ENCODE results near the gene ADAMTS14. TPM values are rescaled to one million over a fixed set of nuclear protein-coding genes. Genes with fewer than 3 reads are reported as not detected.

Gene ADAMTS14
- total RNA-seq, 2 experiments from 2014 or later = 0.03 TPM; not detected in 1

GRCh38 chr10:70752571-70752970 is 80.3 kb downstream of the ADAMTS14 start:
- TF ChIP-seq EZH2phosphoT487 (IDR thresholded peaks at IDR 0.05; ENCODE audit: borderline replicate concordance, low read depth, low read length) (no peak), CTCF (conservative IDR thresholded peaks at IDR 0.05; ENCODE audit: low read length) (no peak)
- ChIA-PET POLR2A (no interaction called here), CTCF (ENCODE audit: unreplicated experiment) (no interaction called here)
- intact Hi-C loops (cut with micrococcal nuclease; ENCODE audit: unreplicated experiment) = loop anchor here (10.0 kb wide), 1 partner anchor 128 kb away; no protein-coding TSS in a partner anchor
- Histone ChIP-seq H3K36me3 (ENCODE audit: insufficient read depth, low read length) (no peaks in the 10 kb centered on the region), H3K9me3 (ENCODE audit: low read length) (no peaks in the 10 kb centered on the region), H3K4me3 (ENCODE audit: low read depth, low read length, poor library complexity, severe bottlenecking) (no peak overlapping the region), H3K4me1 (ENCODE audit: insufficient read depth, low read length, poor library complexity, severe bottlenecking) (no peaks in the 10 kb centered on the region), H3K9me2 (ENCODE audit: insufficient read depth, low read length) (no peaks in the 10 kb centered on the region), H3K79me2 (ENCODE audit: insufficient read depth, low read depth, low read length) (no peaks in the 10 kb centered on the region), H4K20me1 (ENCODE audit: insufficient read depth, low read length) (no peaks in the 10 kb centered on the region), H3K27ac (ENCODE audit: low read depth, low read length, poor library complexity, severe bottlenecking) (no peak overlapping the region), H3K4me2 (ENCODE audit: low read length) (no peak overlapping the region), H2AFZ (ENCODE audit: low read length) (no peak overlapping the region)
- DNase-seq (ENCODE audit: low spot score) = no peak
- BruUV-seq (replicated peaks) = no TSS peak

- Histone ChIP-seq H2AFZ (ENCODE audit: low read length) (no peak overlapping the region), H3K4me3 (ENCODE audit: low read depth, low read length, poor library complexity, severe bottlenecking) (no peak overlapping the region), H3K4me1 (ENCODE audit: insufficient read depth, low read length, poor library complexity, severe bottlenecking) (no peaks in the 10 kb centered on the region), H3K27ac (ENCODE audit: low read depth, low read length, poor library complexity, severe bottlenecking) (no peak overlapping the region), H3K4me2 (ENCODE audit: low read length) (no peak overlapping the region), H3K9me3 (ENCODE audit: low read length) (no peaks in the 10 kb centered on the region), H3K36me3 (ENCODE audit: insufficient read depth, low read length) (no peaks in the 10 kb centered on the region), H3K9me2 (ENCODE audit: insufficient read depth, low read length) (no peaks in the 10 kb centered on the region), H4K20me1 (ENCODE audit: insufficient read depth, low read length) (no peaks in the 10 kb centered on the region), H3K79me2 (ENCODE audit: insufficient read depth, low read depth, low read length) (no peaks in the 10 kb centered on the region)
- no TSS peak for BruUV-seq (replicated peaks)
- POLR2A ChIA-PET = no interaction called here
- CTCF ChIA-PET (ENCODE audit: unreplicated experiment) = no interaction called here
- intact Hi-C loops (cut with micrococcal nuclease; ENCODE audit: unreplicated experiment) = loop anchor here (10.0 kb wide), 1 partner anchor 128 kb away; no protein-coding TSS in a partner anchor
- no peak for DNase-seq (ENCODE audit: low spot score)
- TF ChIP-seq EZH2phosphoT487 (IDR thresholded peaks at IDR 0.05; ENCODE audit: borderline replicate concordance, low read depth, low read length) (no peak), CTCF (conservative IDR thresholded peaks at IDR 0.05; ENCODE audit: low read length) (no peak)
These were observed 80.8 kb downstream of the ADAMTS14 start for GRCh38 chr10:70753026-70753663.

DNA sequence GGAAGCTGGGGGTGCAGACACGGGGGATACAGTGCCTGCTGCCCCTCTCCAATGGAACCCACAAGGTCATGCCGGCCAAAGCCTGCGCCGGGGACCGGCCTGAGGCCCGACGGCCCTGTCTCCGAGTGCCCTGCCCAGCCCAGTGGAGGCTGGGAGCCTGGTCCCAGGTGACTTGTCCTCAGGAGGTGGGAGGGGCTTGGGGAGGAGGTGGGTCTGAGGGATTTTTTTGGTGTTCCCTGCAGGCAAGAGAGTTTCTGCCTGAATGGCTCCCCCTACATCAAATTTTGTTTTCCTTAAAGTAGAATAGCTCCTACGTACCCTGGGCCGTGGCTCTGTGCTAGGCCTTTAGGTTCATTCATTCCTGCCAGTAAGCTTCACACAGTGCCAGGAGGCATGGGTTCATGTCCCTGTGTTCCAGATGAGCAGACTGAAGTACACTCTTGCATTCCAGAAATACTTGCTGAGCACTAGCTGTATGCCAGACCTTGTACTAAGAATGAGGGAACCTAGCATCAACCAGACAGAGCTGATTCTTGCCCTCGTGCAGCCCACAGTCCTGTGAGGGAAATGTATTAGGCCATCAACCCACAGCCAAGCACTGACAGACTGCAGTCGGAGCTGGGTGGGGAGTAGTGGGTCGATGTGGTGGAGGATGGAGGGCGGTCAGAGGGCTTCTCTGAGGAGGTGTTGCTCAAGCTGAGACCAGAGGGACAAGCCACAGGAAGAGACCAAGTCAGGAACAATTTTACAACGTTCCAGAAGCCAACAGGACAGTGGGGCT is 81.7 kb downstream of the ADAMTS14 start:
- Histone ChIP-seq H3K36me3 (ENCODE audit: insufficient read depth, low read length) (no peaks in the 10 kb centered on the region), H3K4me3 (ENCODE audit: low read depth, low read length, poor library complexity, severe bottlenecking) (no peak overlapping the region), H2AFZ (ENCODE audit: low read length) (no peak overlapping the region), H3K9me2 (ENCODE audit: insufficient read depth, low read length) (no peaks in the 10 kb centered on the region), H3K9me3 (ENCODE audit: low read length) (no peaks in the 10 kb centered on the region), H3K4me1 (ENCODE audit: insufficient read depth, low read length, poor library complexity, severe bottlenecking) (no peaks in the 10 kb centered on the region), H3K4me2 (ENCODE audit: low read length) (no peak overlapping the region), H4K20me1 (ENCODE audit: insufficient read depth, low read length) (no peaks in the 10 kb centered on the region), H3K79me2 (ENCODE audit: insufficient read depth, low read depth, low read length) (no peaks in the 10 kb centered on the region), H3K27ac (ENCODE audit: low read depth, low read length, poor library complexity, severe bottlenecking) (no peak overlapping the region)
- BruUV-seq (replicated peaks) = no TSS peak
- POLR2A ChIA-PET = no interaction called here
- DNase-seq (ENCODE audit: low spot score) = no peak
- intact Hi-C loops (cut with micrococcal nuclease; ENCODE audit: unreplicated experiment) = loop anchor here (10.0 kb wide), 1 partner anchor 129 kb away; no protein-coding TSS in a partner anchor
- CTCF ChIA-PET (ENCODE audit: unreplicated experiment) = interaction anchor here (0.6 kb wide), 1 partner anchor 9 kb away, joined by 3 read pairs; no protein-coding TSS in a partner anchor
- no peak for TF ChIP-seq CTCF (conservative IDR thresholded peaks at IDR 0.05; ENCODE audit: low read length)
- no peak for TF ChIP-seq EZH2phosphoT487 (IDR thresholded peaks at IDR 0.05; ENCODE audit: borderline replicate concordance, low read depth, low read length)

Data from OCI-LY7 (cell line).